Astrocyte (in vitro differentiated cells and primary cell): ENCODE measurements around the gene SLA2. TPM values are rescaled to one million over a fixed set of nuclear protein-coding genes. Genes with fewer than 3 reads are reported as not detected.

ENCODE experiments used
- DNase-seq: peaks from one replicate; pipeline ENCODE4 v3.0.0-alpha.2; 2010; ENCODE audit warnings: low read depth
- FAIRE-seq: peaks from 2 replicates; lab custom pipeline; 2011; peaks lifted over from hg19 to GRCh38; lab: Jason Lieb, UNC
- H2AFZ ChIP-seq: 2 replicates; pipeline ENCODE4 v1.6.0; 2012; ENCODE audit warnings: low read depth, low read length, inconsistent platforms
- H3K27ac ChIP-seq: 2 replicates; pipeline ENCODE4 v1.5.1; 2011; ENCODE audit warnings: low read depth, low read length, inconsistent platforms
- H3K27me3 ChIP-seq: 2 replicates; pipeline ENCODE4 v1.6.0; 2011; ENCODE audit warnings: low read length, inconsistent platforms; ENCODE audit not compliant: insufficient read depth
- H3K36me3 ChIP-seq: 2 replicates; pipeline ENCODE4 v1.5.1; 2011; ENCODE audit warnings: low read length, inconsistent platforms; ENCODE audit not compliant: insufficient read depth
- H3K4me1 ChIP-seq: 2 replicates; pipeline ENCODE4 v1.5.1; 2011; ENCODE audit warnings: low read length, inconsistent platforms; ENCODE audit not compliant: insufficient read depth
- H3K4me2 ChIP-seq: 2 replicates; pipeline ENCODE4 v1.6.0; 2012; ENCODE audit warnings: low read length, inconsistent platforms
- H3K4me3 ChIP-seq: 2 replicates; pipeline ENCODE4 v1.5.1; 2011; ENCODE audit warnings: low read depth, mild to moderate bottlenecking, low read length, inconsistent platforms; ENCODE audit not compliant: insufficient read depth
- H3K79me2 ChIP-seq: 2 replicates; pipeline ENCODE4 v1.6.0; 2012; ENCODE audit warnings: mild to moderate bottlenecking, low read length, inconsistent platforms; ENCODE audit not compliant: insufficient read depth
- H3K9ac ChIP-seq: 2 replicates; pipeline ENCODE4 v1.6.0; 2012; ENCODE audit warnings: mild to moderate bottlenecking, low read length, inconsistent platforms
- H3K9me3 ChIP-seq: 2 replicates; pipeline ENCODE4 v1.5.1; 2012; ENCODE audit warnings: low read depth, mild to moderate bottlenecking, low read length, inconsistent platforms; ENCODE audit not compliant: insufficient read depth
- H4K20me1 ChIP-seq: 2 replicates; pipeline ENCODE4 v1.6.0; 2012; ENCODE audit warnings: low read length, inconsistent platforms; ENCODE audit not compliant: insufficient read depth
- H3K27ac Mint-ChIP-seq: one replicate; pipeline ENCODE4 v1.8.0; 2021; ENCODE audit warnings: mild to moderate bottlenecking, mixed read lengths; ENCODE audit not compliant: unreplicated experiment
- H3K27me3 Mint-ChIP-seq: one replicate; pipeline ENCODE4 v1.8.0; 2021; ENCODE audit warnings: low read depth, mixed read lengths; ENCODE audit not compliant: unreplicated experiment
- H3K36me3 Mint-ChIP-seq: one replicate; pipeline ENCODE4 v1.8.0; 2021; ENCODE audit warnings: low read depth, mixed read lengths; ENCODE audit not compliant: unreplicated experiment
- H3K4me1 Mint-ChIP-seq: one replicate; pipeline ENCODE4 v1.8.0; 2021; ENCODE audit warnings: low read depth, mixed read lengths; ENCODE audit not compliant: unreplicated experiment
- H3K4me3 Mint-ChIP-seq: one replicate; pipeline ENCODE4 v1.8.0; 2021; ENCODE audit warnings: mild to moderate bottlenecking, moderate library complexity, mixed read lengths; ENCODE audit not compliant: unreplicated experiment
- H3K9me3 Mint-ChIP-seq: one replicate; pipeline ENCODE4 v1.8.0; 2021; ENCODE audit warnings: mild to moderate bottlenecking, mixed read lengths; ENCODE audit not compliant: unreplicated experiment
- CTCF ChIP-seq: IDR thresholded peaks from 2 replicates; pipeline ENCODE4 v1.5.1; 2011; ENCODE audit warnings: low read depth, mild to moderate bottlenecking, inconsistent platforms, low read length, moderate library complexity; ENCODE audit not compliant: insufficient read depth
- EZH2 ChIP-seq: IDR thresholded peaks from 2 replicates; pipeline ENCODE4 v1.6.1; 2012; ENCODE audit warnings: mild to moderate bottlenecking, low read length, inconsistent platforms; ENCODE audit not compliant: insufficient read depth
- total RNA-seq: library from RNA; stranded (reverse); gene quantifications from 2 replicates; pipeline ENCODE4 v1.2.1, GENCODE V29; 2021

SLA2 gene
- total RNA-seq, 1 donor from 2014 or later: 0.14 TPM

GRCh38 chr20:36654506-36654905, 8.5 kb upstream of the SLA2 start:
- FAIRE-seq (no peak), DNase-seq (no peak)
- Mint-ChIP-seq H3K27me3 (no peaks in the 10 kb centered on the region), H3K36me3 (peaks cover 10% of the 10 kb centered on the region), H3K27ac (no peak overlapping the region), H3K4me3 (no peak overlapping the region), H3K4me1 (no peaks in the 10 kb centered on the region), H3K9me3 (no peaks in the 10 kb centered on the region)
- H3K79me2 ChIP-seq: no peaks in the 10 kb centered on the region
- no peaks in the 10 kb centered on the region for H3K4me1 ChIP-seq
- H3K4me2 ChIP-seq: no peak overlapping the region
- no peaks in the 10 kb centered on the region for H4K20me1 ChIP-seq
- H3K27ac ChIP-seq: no peak overlapping the region
- no peak overlapping the region for H3K4me3 ChIP-seq
- H3K9ac ChIP-seq: no peak overlapping the region
- H3K27me3 ChIP-seq: no peaks in the 10 kb centered on the region
- H3K36me3 ChIP-seq: no peaks in the 10 kb centered on the region
- H3K9me3 ChIP-seq: no peaks in the 10 kb centered on the region
- H2AFZ ChIP-seq: no peak overlapping the region
- TF ChIP-seq EZH2 (no peak), CTCF (no peak)

- Mint-ChIP-seq H3K4me1 (no peaks in the 10 kb centered on the region), H3K27ac (no peak overlapping the region)
Measured at GRCh38 chr20:36653456-36653855, 7.5 kb upstream of the SLA2 start.

More at GRCh38 chr20:36653456-36653855, 7.5 kb upstream of the SLA2 start:
- Mint-ChIP-seq H3K36me3 (peaks cover 10% of the 10 kb centered on the region), H3K27me3 (no peaks in the 10 kb centered on the region), H3K4me3 (no peak overlapping the region), H3K9me3 (no peaks in the 10 kb centered on the region)
- no peaks in the 10 kb centered on the region for H3K4me1 ChIP-seq
- H3K4me2 ChIP-seq: no peak overlapping the region
- no peak for DNase-seq
- H4K20me1 ChIP-seq: no peaks in the 10 kb centered on the region
- H3K4me3 ChIP-seq: no peak overlapping the region
- no peaks in the 10 kb centered on the region for H3K27me3 ChIP-seq
- TF ChIP-seq CTCF: no peak
- TF ChIP-seq EZH2: no peak
- H3K36me3 ChIP-seq: no peaks in the 10 kb centered on the region
- no peaks in the 10 kb centered on the region for H3K9me3 ChIP-seq
- H3K79me2 ChIP-seq: no peaks in the 10 kb centered on the region
- H3K27ac ChIP-seq: no peak overlapping the region
- H2AFZ ChIP-seq: no peak overlapping the region
- no peak overlapping the region for H3K9ac ChIP-seq
- no peak for FAIRE-seq
